SK-N-SH (cell line): ENCODE data around the gene MCC. TPM values are rescaled to one million over a fixed set of nuclear protein-coding genes. Genes with fewer than 3 reads are reported as not detected.
A peak's percentile ranks its signal among the peaks of the same experiment; 100 is the strongest.

Source experiments
- CTCF ChIA-PET: fragments of 300-600, 350-600 bp; formaldehyde crosslinking; extraction: SDS; loops from one replicate; lab custom pipeline; 2021; lab: Yijun Ruan, JAX
- POLR2A ChIA-PET: fragments of 350-600 bp; sonication (Branson Sonifier 250); formaldehyde crosslinking; extraction: SDS; loops from one replicate; lab custom pipeline; 2020; ENCODE audit warnings: antibody characterized with exemption, inconsistent platforms; lab: Yijun Ruan, JAX
- DNase-seq: peaks from one replicate; pipeline ENCODE4 v3.0.0; 2012
- H2AFZ ChIP-seq: fragments of 200-600 bp; sonication (generic); 2 replicates; pipeline ENCODE4 v1.8.1; 2016; ENCODE audit warnings: antibody characterized with exemption, mild to moderate bottlenecking, low read depth
- H3F3A ChIP-seq: fragments of 200-600 bp; sonication (generic); replicated peaks from 2 replicates; pipeline ENCODE3; 2016; ENCODE audit warnings: antibody characterized with exemption, mild to moderate bottlenecking; ENCODE audit not compliant: insufficient read depth
- H3K27ac ChIP-seq, 2 experiments: fragments of 200-500 bp in 1 of 2; fragments of 200-600 bp in 1 of 2; sonication (Bioruptor generic) in 1 of 2; sonication (generic), shearing (Covaris generic) in 1 of 2; 2 replicates each; pipeline versions ENCODE4 v1.5.1 to v1.6.1; 2014 to 2016; ENCODE audit warnings: low read depth in 2 of 2, inconsistent platforms in 1 of 2, low read length in 1 of 2, mild to moderate bottlenecking in 1 of 2, mixed read lengths in 1 of 2
- H3K27me3 ChIP-seq: fragments of 200-600 bp; sonication (generic), shearing (Covaris generic); 2 replicates; pipeline ENCODE4 v1.6.1; 2016; ENCODE audit warnings: mixed run types; ENCODE audit not compliant: insufficient read depth
- H3K36me3 ChIP-seq, 2 experiments: fragments of 200-500 bp in 1 of 2; fragments of 200-600 bp in 1 of 2; sonication (Bioruptor generic) in 1 of 2; sonication (generic) in 1 of 2; replicated peaks in 1 of 2; 2 replicates each; pipeline versions ENCODE3 to v1.5.1; 2014 to 2016; ENCODE audit warnings: low read length in 1 of 2, mild to moderate bottlenecking in 1 of 2; ENCODE audit not compliant: insufficient read depth in 2 of 2, control insufficient read depth in 1 of 2
- H3K4me1 ChIP-seq, 2 experiments: fragments of 200-500 bp in 1 of 2; fragments of 200-600 bp in 1 of 2; sonication (Bioruptor generic) in 1 of 2; sonication (generic), shearing (Covaris generic) in 1 of 2; 2 replicates each; pipeline versions ENCODE4 v1.5.1 to v1.6.1; 2014 to 2016; ENCODE audit warnings: low read depth in 1 of 2, low read length in 1 of 2, mixed run types in 1 of 2; ENCODE audit not compliant: insufficient read depth in 2 of 2, control insufficient read depth in 1 of 2
- H3K4me2 ChIP-seq: fragments of 200-600 bp; sonication (generic), shearing (Covaris generic); 2 replicates; pipeline ENCODE4 v1.6.1; 2017; ENCODE audit warnings: mixed run types
- H3K4me3 ChIP-seq, 2 experiments: fragments of 200-500 bp in 1 of 2; fragments of 200-600 bp in 1 of 2; sonication (Bioruptor generic) in 1 of 2; sonication (generic), shearing (Covaris generic) in 1 of 2; 2 replicates each; pipeline versions ENCODE4 v1.5.1 to v1.8.1; 2014 to 2016; ENCODE audit warnings: low read depth in 2 of 2, inconsistent platforms in 1 of 2, low read length in 1 of 2, mild to moderate bottlenecking in 1 of 2, mixed read lengths in 1 of 2, moderate library complexity in 1 of 2
- H3K79me2 ChIP-seq: fragments of 200-600 bp; sonication (generic); 2 replicates; pipeline ENCODE4 v1.8.1; 2017; ENCODE audit warnings: mild to moderate bottlenecking; ENCODE audit not compliant: insufficient read depth
- H3K9ac ChIP-seq: fragments of 200-600 bp; sonication (generic); 2 replicates; pipeline ENCODE4 v1.6.1; 2017; ENCODE audit warnings: mixed run types
- H3K9me2 ChIP-seq: fragments of 200-600 bp; sonication (generic); 2 replicates; pipeline ENCODE4 v1.6.1; 2017; ENCODE audit warnings: mixed run types
- H3K9me3 ChIP-seq: fragments of 200-600 bp; sonication (generic); 2 replicates; pipeline ENCODE4 v1.6.1; 2017; ENCODE audit warnings: mixed run types, mild to moderate bottlenecking, moderate library complexity
- H4K20me1 ChIP-seq: fragments of 200-600 bp; sonication (generic); 2 replicates; pipeline ENCODE4 v1.6.1; 2017; ENCODE audit warnings: mild to moderate bottlenecking, mixed run types; ENCODE audit not compliant: insufficient read depth
- CHD2 ChIP-seq: fragments of 150-350 bp; IDR thresholded peaks from 2 replicates; pipeline ENCODE4 v1.6.1; 2018; ENCODE audit warnings: low read length; ENCODE audit not compliant: partially characterized antibody
- ELF1 ChIP-seq: IDR thresholded peaks from 2 replicates; pipeline ENCODE4 v1.4.0; 2012
- EP300 ChIP-seq, 2 experiments: IDR thresholded peaks; 2 replicates each; pipeline versions ENCODE4 v1.4.0 to v1.6.1; 2012; ENCODE audit warnings: borderline replicate concordance in 1 of 2, low read depth in 1 of 2, low read length in 1 of 2
- FOXJ3 ChIP-seq: sonication (generic); formaldehyde crosslinking; IDR thresholded peaks from 2 replicates; pipeline ENCODE4 v1.5.1; 2020; ENCODE audit warnings: mild to moderate bottlenecking, missing genetic modification reagents
- FOXM1 ChIP-seq: IDR thresholded peaks from 2 replicates; pipeline ENCODE4 v1.4.0; 2012; ENCODE audit warnings: low read depth, mild to moderate bottlenecking
- GABPA ChIP-seq: IDR thresholded peaks from 2 replicates; pipeline ENCODE4 v1.4.0; 2012; ENCODE audit warnings: low read depth, mild to moderate bottlenecking
- GATA2 ChIP-seq: sonication (generic); formaldehyde crosslinking; IDR thresholded peaks from 2 replicates; pipeline ENCODE4 v1.5.0; 2020; ENCODE audit warnings: mild to moderate bottlenecking, missing genetic modification reagents
- JUND ChIP-seq: IDR thresholded peaks from 2 replicates; pipeline ENCODE4 v1.4.0; 2012
- MEF2A ChIP-seq: IDR thresholded peaks from 2 replicates; pipeline ENCODE4 v1.4.0; 2012; ENCODE audit warnings: low read depth, borderline replicate concordance
- PBX3 ChIP-seq: IDR thresholded peaks from 2 replicates; pipeline ENCODE4; 2012
- RAD21 ChIP-seq: IDR thresholded peaks from 2 replicates; pipeline ENCODE4 v1.6.1; 2012; ENCODE audit warnings: mild to moderate bottlenecking, low read length
- RCOR1 ChIP-seq: fragments of 150-350 bp; IDR thresholded peaks from 2 replicates; pipeline ENCODE4 v1.6.1; 2017; ENCODE audit warnings: antibody characterized with exemption, low read length
- RFX5 ChIP-seq: IDR thresholded peaks from 2 replicates; pipeline ENCODE4 v1.6.1; 2012; ENCODE audit warnings: mild to moderate bottlenecking, improper control_type of control experiment, low read length
- RXRA ChIP-seq: IDR thresholded peaks from 2 replicates; pipeline ENCODE4 v1.4.0; 2012; ENCODE audit warnings: low read depth, mild to moderate bottlenecking, borderline replicate concordance
- SIN3A ChIP-seq: IDR thresholded peaks from 2 replicates; pipeline ENCODE4 v1.6.1; 2012; ENCODE audit warnings: low read depth, mild to moderate bottlenecking, low read length, moderate library complexity, borderline replicate concordance
- SMC3 ChIP-seq: IDR thresholded peaks from 2 replicates; pipeline ENCODE4 v1.6.1; 2012; ENCODE audit warnings: low read depth, low read length, improper control_type of control experiment
- TAF1 ChIP-seq: IDR thresholded peaks from 2 replicates; pipeline ENCODE4 v1.6.1; 2012; ENCODE audit warnings: low read depth, mild to moderate bottlenecking, low read length, moderate library complexity, borderline replicate concordance
- TCF12 ChIP-seq: IDR thresholded peaks from 2 replicates; pipeline ENCODE4 v1.4.0; 2012
- USF1 ChIP-seq: IDR thresholded peaks from 2 replicates; pipeline ENCODE4 v1.4.0; 2012; ENCODE audit warnings: low read depth, borderline replicate concordance
- YY1 ChIP-seq: IDR thresholded peaks from 2 replicates; pipeline ENCODE4 v1.4.0; 2012; ENCODE audit warnings: low read depth, mild to moderate bottlenecking
- WGBS: methylation state at CpG from one replicate; pipeline ENCODE4 v1.1.6; 2017; ENCODE audit warnings: low lambda C conversion rate; 5-methylcytosine and 5-hydroxymethylcytosine counted together
- polyA plus RNA-seq, 3 experiments: library from polyadenylated mRNA; depleted of rRNA; stranded (reverse); fragments of >200 nt; gene quantifications; 2 replicates each; pipeline ENCODE4 v1.2.3, GENCODE V29; 2012
- TF ChIP-seq, protein P1 (sequence below): IDR thresholded peaks from 2 replicates; pipeline ENCODE4 v1.4.0; 2012; ENCODE audit warnings: low read depth, borderline replicate concordance
- TF ChIP-seq, protein P2 (sequence below): fragments of 150-350 bp; IDR thresholded peaks from 2 replicates; pipeline ENCODE4 v1.6.1; 2017; ENCODE audit warnings: antibody characterized with exemption, low read length, low read depth, borderline replicate concordance

MCC gene
- polyA plus RNA-seq, 1 of the 3 experiments (the other 2 are of a cell fraction), result 3.6 TPM

DNA sequence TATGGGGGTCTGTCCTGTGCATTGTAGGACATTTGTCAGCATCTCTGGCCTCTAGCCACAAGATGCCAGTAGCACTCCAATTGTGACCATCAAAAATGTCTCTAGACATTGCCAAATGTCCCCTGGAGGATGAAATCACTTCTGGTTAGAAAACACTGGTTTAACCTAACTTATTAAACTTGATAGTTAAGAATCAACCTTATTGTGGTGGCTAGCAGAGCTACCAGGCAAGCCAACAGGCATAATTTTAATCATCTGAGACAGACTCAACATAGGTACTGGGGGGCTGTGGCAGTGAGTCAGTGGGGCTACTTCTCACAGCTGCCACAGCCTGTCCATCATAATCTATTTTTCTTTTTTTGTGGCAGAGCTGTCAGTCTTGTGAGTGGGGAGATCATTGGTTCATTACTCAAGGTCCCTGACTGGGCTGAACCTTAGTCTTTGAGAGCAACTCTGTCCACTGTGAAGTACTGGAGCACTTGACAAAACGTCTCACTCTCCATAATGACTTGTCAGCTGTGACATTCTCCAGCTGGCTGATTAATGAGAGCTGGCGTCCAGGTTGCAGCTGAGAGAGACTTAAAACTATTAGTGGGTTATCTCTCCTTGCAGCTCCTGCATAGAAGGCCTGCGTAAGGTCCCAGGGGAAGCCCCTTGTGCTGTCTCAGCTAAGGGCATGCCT is 403.7 kb downstream of the MCC start:
- Histone ChIP-seq H3K4me1 (peaks cover 0 to 18% of the 10 kb centered on the region in 2 experiments; a peak in 2 of 4 replicates), H3K27ac (peak overlapping the region in 1 of 2 experiments; percentile 76; a peak in 2 of 4 replicates), H3K27me3 (no peaks in the 10 kb centered on the region; the same call in 1 of the 2 replicates), H3K4me3 (no peak overlapping the region), H3K36me3 (no peaks in the 10 kb centered on the region), H3K9me2 (no peaks in the 10 kb centered on the region), H3K9me3 (no peaks in the 10 kb centered on the region), H2AFZ (no peak overlapping the region), H3F3A (no peaks in the 10 kb centered on the region), H3K79me2 (no peaks in the 10 kb centered on the region), H3K4me2 (no peak overlapping the region), H3K9ac (no peak overlapping the region), H4K20me1 (no peaks in the 10 kb centered on the region)
- DNase-seq, result peak; percentile 51
- peak; percentile 18; the same call in 1 of the 2 replicates for TF ChIP-seq SMC3
- TF ChIP-seq RCOR1, result peak; percentile 75
- TF ChIP-seq TCF12, result peak; percentile 23; the same call in 1 of the 2 replicates
- TF ChIP-seq GABPA, result no peak
- TF ChIP-seq EP300 (IDR thresholded peaks at IDR 0.05; ENCODE audit: borderline replicate concordance in 1 of 2, low read depth in 1 of 2, low read length in 1 of 2), result peak in 1 of 2 experiments; percentile 82; a peak in 2 of 4 replicates
- peak; percentile 75 for TF ChIP-seq FOXJ3 (CRISPR knock-in tag)
- TF ChIP-seq ELF1, result no peak
- TF ChIP-seq CHD2, result peak; percentile 43
- TF ChIP-seq SIN3A, result no peak
- peak; percentile 80 for TF ChIP-seq GATA2 (CRISPR knock-in tag)
- TF ChIP-seq RAD21, result peak; percentile 62
- TF ChIP-seq PBX3, result no peak
- POLR2A ChIA-PET, result interaction anchor here (0.6 to 1.2 kb wide), 3 partner anchors 13 to 108 kb away, joined by 3 read pairs; partner anchors contain the start of gene DCP2
- 7% methylated on average over 2 of the region's 3 CpGs for WGBS
- CTCF ChIA-PET, result interaction anchor here (0.6 to 3.2 kb wide), 24 partner anchors 9 to 521 kb away, joined by 3 to 14 read pairs (median 4); partner anchors contain the start of genes MCC and YTHDC2

DNA sequence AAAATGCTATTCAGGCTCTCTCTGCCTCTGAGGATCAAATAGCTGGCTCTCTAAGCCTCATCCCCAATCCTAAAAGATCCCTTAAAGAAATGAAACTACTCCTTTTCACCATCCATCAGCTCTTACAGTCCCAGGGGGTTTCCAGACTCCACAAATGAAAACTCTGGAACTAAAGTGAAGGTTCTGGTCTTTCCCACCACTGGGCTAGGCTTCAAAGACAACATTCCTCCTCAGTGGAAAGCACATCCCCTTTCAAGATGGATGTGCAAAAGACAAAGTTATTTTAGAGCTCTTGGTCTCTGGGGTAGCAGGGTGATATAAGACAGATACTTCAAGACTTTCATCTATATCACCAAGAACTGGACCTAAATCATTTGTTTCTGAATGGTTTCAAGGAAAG is 404.8 kb downstream of the MCC start:
- TF ChIP-seq RAD21, result no peak
- TF ChIP-seq ELF1, result no peak
- no peak for TF ChIP-seq YY1
- TF ChIP-seq USF1, result no peak
- TF ChIP-seq EP300 (IDR thresholded peaks at IDR 0.05; ENCODE audit: borderline replicate concordance in 1 of 2, low read depth in 1 of 2, low read length in 1 of 2), result no peak
- TF ChIP-seq TAF1, result no peak
- TF ChIP-seq FOXM1, result no peak
- no peak for TF ChIP-seq CHD2
- TF ChIP-seq, protein P1, sequence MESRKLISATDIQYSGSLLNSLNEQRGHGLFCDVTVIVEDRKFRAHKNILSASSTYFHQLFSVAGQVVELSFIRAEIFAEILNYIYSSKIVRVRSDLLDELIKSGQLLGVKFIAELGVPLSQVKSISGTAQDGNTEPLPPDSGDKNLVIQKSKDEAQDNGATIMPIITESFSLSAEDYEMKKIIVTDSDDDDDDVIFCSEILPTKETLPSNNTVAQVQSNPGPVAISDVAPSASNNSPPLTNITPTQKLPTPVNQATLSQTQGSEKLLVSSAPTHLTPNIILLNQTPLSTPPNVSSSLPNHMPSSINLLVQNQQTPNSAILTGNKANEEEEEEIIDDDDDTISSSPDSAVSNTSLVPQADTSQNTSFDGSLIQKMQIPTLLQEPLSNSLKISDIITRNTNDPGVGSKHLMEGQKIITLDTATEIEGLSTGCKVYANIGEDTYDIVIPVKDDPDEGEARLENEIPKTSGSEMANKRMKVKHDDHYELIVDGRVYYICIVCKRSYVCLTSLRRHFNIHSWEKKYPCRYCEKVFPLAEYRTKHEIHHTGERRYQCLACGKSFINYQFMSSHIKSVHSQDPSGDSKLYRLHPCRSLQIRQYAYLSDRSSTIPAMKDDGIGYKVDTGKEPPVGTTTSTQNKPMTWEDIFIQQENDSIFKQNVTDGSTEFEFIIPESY, result no peak
- TF ChIP-seq MEF2A, result no peak
- TF ChIP-seq, protein P2, sequence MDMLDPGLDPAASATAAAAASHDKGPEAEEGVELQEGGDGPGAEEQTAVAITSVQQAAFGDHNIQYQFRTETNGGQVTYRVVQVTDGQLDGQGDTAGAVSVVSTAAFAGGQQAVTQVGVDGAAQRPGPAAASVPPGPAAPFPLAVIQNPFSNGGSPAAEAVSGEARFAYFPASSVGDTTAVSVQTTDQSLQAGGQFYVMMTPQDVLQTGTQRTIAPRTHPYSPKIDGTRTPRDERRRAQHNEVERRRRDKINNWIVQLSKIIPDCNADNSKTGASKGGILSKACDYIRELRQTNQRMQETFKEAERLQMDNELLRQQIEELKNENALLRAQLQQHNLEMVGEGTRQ, result no peak
- no peak for TF ChIP-seq RXRA
- TF ChIP-seq SMC3, result no peak
- no peak for TF ChIP-seq FOXJ3 (CRISPR knock-in tag)
- TF ChIP-seq SIN3A, result no peak
- no peak for TF ChIP-seq GABPA
- TF ChIP-seq RFX5, result no peak
- no peak for TF ChIP-seq JUND
- TF ChIP-seq GATA2 (CRISPR knock-in tag), result no peak
- no peaks in the 10 kb centered on the region for H3F3A ChIP-seq
- H3K4me3 ChIP-seq, result no peak overlapping the region
- H3K27ac ChIP-seq, result no peak overlapping the region
- no peaks in the 10 kb centered on the region for H3K79me2 ChIP-seq
- no peaks in the 10 kb centered on the region for H3K36me3 ChIP-seq
- ChIA-PET POLR2A (no interaction called here), CTCF (interaction anchor here (0.6 to 3.2 kb wide), 16 partner anchors 10 to 522 kb away, joined by 3 to 14 read pairs (median 4); partner anchors contain the start of gene MCC)
- H4K20me1 ChIP-seq, result no peaks in the 10 kb centered on the region
- H3K27me3 ChIP-seq, result no peaks in the 10 kb centered on the region; the same call in 1 of the 2 replicates
- H3K9me3 ChIP-seq, result no peaks in the 10 kb centered on the region
- H2AFZ ChIP-seq, result no peak overlapping the region
- H3K4me1 ChIP-seq, result peaks cover 0 to 18% of the 10 kb centered on the region in 2 experiments; a peak in 2 of 4 replicates
- H3K9me2 ChIP-seq, result no peaks in the 10 kb centered on the region
- no peak overlapping the region for H3K9ac ChIP-seq
- no peak for DNase-seq
- no peak overlapping the region for H3K4me2 ChIP-seq
